ENCODE measurements around the gene ZBED1. TPM values are rescaled to one million over a fixed set of nuclear protein-coding genes. Genes with fewer than 3 reads are reported as not detected.
A peak's percentile ranks its signal among the peaks of the same experiment; 100 is the strongest.

Gene ZBED1
- polyA plus RNA-seq (43.2 and 49.6 TPM in 2 replicates), polyA minus RNA-seq (74.8 and 86.2 TPM in 2 replicates)

- TF ChIP-seq REST (IDR thresholded peaks at IDR 0.05; ENCODE audit: borderline replicate concordance) (no peak), MXI1 (conservative IDR thresholded peaks at IDR 0.05; ENCODE audit: poor library complexity, severe bottlenecking) (no peak), POLR2AphosphoS5 (IDR thresholded peaks at IDR 0.05) (peak; percentile 15), SMC3 (conservative IDR thresholded peaks at IDR 0.05; ENCODE audit: poor library complexity) (no peak)
- peak within 1 kb of the TSS; percentile 76 for H2AFZ ChIP-seq (ENCODE audit: low read depth, low read length)
These were observed at the start of gene ZBED1, which contains the start of gene DHRSX for GRCh38 chrX:2500803-2501558. Gene ZBED1 (minus strand): TSS chrX:2500976. CDS start chrX:2490719, 10,257 bp downstream. Gene DHRSX (minus strand): TSS chrX:2500976. CDS start chrX:2500925, 51 bp downstream.

GRCh38 chrX:2549876-2550275 lies 49.1 kb upstream of the ZBED1 start:
- H3K27ac ChIP-seq (ENCODE audit: low read length): peak overlapping the region; percentile 0
- no peaks in the 10 kb centered on the region for H4K20me1 ChIP-seq (ENCODE audit: insufficient read depth)
- no peaks in the 10 kb centered on the region for H3K9me3 ChIP-seq (ENCODE audit: low read length)
- TF ChIP-seq EZH2 (IDR thresholded peaks at IDR 0.05; ENCODE audit: borderline replicate concordance, insufficient read depth, low read length, poor library complexity, severe bottlenecking) (no peak), RAD21 (conservative IDR thresholded peaks at IDR 0.05) (no peak), TAF1 (IDR thresholded peaks at IDR 0.05; ENCODE audit: low read depth) (no peak), POLR2AphosphoS5 (IDR thresholded peaks at IDR 0.05) (no peak), REST (IDR thresholded peaks at IDR 0.05; ENCODE audit: borderline replicate concordance) (no peak), MXI1 (conservative IDR thresholded peaks at IDR 0.05; ENCODE audit: poor library complexity, severe bottlenecking) (no peak), EP300 (conservative IDR thresholded peaks at IDR 0.05; ENCODE audit: poor library complexity, severe bottlenecking) (no peak), CTCF (IDR thresholded peaks at IDR 0.05; ENCODE audit: poor library complexity, severe bottlenecking) (no peak), SMC3 (conservative IDR thresholded peaks at IDR 0.05; ENCODE audit: poor library complexity) (no peak)
- no peak overlapping the region for H3K4me3 ChIP-seq (ENCODE audit: low read length)
- H2AFZ ChIP-seq (ENCODE audit: low read depth, low read length): no peak overlapping the region
- H3K9ac ChIP-seq (ENCODE audit: low read length): no peak overlapping the region
- H3K27me3 ChIP-seq (ENCODE audit: insufficient read depth, low read depth, low read length): no peaks in the 10 kb centered on the region
- H3K79me2 ChIP-seq (replicated peaks; ENCODE audit: insufficient read depth, low read length): no peaks in the 10 kb centered on the region
- H3K9me2 ChIP-seq (ENCODE audit: insufficient read depth, low read length): no peaks in the 10 kb centered on the region
- H3F3A ChIP-seq (ENCODE audit: insufficient read depth, low read length, poor library complexity, severe bottlenecking): no peaks in the 10 kb centered on the region
- H3K36me3 ChIP-seq (ENCODE audit: insufficient read depth, low read length): no peaks in the 10 kb centered on the region
- no peak overlapping the region for H3K4me2 ChIP-seq (ENCODE audit: low read length)

More at GRCh38 chrX:2500803-2501558, at the start of gene ZBED1, which contains the start of gene DHRSX:
- Histone ChIP-seq H3K36me3 (ENCODE audit: insufficient read depth, low read length) (no peaks in the 10 kb centered on the region), H4K20me1 (ENCODE audit: insufficient read depth) (no peaks in the 10 kb centered on the region), H3F3A (ENCODE audit: insufficient read depth, low read length, poor library complexity, severe bottlenecking) (no peaks in the 10 kb centered on the region), H3K27me3 (ENCODE audit: insufficient read depth, low read depth, low read length) (no peaks in the 10 kb centered on the region), H3K4me3 (ENCODE audit: low read length) (peak within 1 kb of the TSS; percentile 77), H3K9me2 (ENCODE audit: insufficient read depth, low read length) (no peaks in the 10 kb centered on the region), H3K9me3 (ENCODE audit: low read length) (no peaks in the 10 kb centered on the region), H3K79me2 (replicated peaks; ENCODE audit: insufficient read depth, low read length) (peaks cover 38% of the 10 kb centered on the region), H3K9ac (ENCODE audit: low read length) (peak within 1 kb of the TSS; percentile 80), H3K27ac (ENCODE audit: low read length) (peak within 1 kb of the TSS; percentile 73), H3K4me2 (ENCODE audit: low read length) (peak within 1 kb of the TSS; percentile 82)

Data from neural cell (in vitro differentiated cells).